Omental fat pad (tissue), 4 donors: ENCODE data around the gene CDK14. TPM values are rescaled to one million over a fixed set of nuclear protein-coding genes. Genes with fewer than 3 reads are reported as not detected.

Experiments
- ATAC-seq: fragments of 150-250 bp; one replicate; pipeline ENCODE4 v1.9.1; 2016; ENCODE audit warnings: mild to moderate bottlenecking, moderate library complexity; ENCODE audit not compliant: low FRiP score
- DNase-seq: peaks from one replicate; pipeline ENCODE4 v3.0.0-alpha.2; 2019; ENCODE audit warnings: low spot score
- total RNA-seq, 4 donors: library from RNA; depleted of rRNA; stranded (reverse); fragments of >200 nt; gene quantifications; one replicate each; pipeline ENCODE4 v1.1.0, GENCODE V29; 2016
- TF ChIP-seq, protein P1 (sequence below), 3 donors: fragments of 450-650 bp; IDR thresholded peaks; one replicate each; pipeline ENCODE4 v1.5.1; 2016 to 2017; ENCODE audit warnings: antibody characterized with exemption in 3 of 3, mild to moderate bottlenecking in 3 of 3, moderate library complexity in 2 of 3

The CDK14 gene
- total RNA-seq, 4 donors from 2014 or later: 25.2 to 40.3 (median 30.8) TPM

DNA sequence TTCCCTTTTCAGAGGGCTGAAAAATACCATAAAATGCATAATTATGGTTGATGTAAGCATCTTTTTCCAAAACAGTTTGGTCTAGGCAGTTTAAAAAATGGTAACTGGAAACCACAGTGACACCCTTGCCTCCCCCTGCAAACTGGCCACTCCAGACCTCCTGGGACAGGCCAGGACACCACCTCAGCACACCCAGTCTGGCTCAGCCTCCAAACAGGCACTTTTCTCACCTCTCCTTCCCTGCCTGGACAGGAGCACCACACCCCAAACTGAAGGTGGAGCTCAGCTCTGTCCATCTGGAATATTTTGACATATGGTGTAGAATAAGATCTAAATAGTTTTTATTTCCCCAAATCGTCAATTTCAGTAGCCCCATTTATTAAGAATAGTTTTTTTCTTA, 78.5 kb downstream of the CDK14 start:
- no peak for DNase-seq
- no peak for ATAC-seq
- TF ChIP-seq, protein P1, sequence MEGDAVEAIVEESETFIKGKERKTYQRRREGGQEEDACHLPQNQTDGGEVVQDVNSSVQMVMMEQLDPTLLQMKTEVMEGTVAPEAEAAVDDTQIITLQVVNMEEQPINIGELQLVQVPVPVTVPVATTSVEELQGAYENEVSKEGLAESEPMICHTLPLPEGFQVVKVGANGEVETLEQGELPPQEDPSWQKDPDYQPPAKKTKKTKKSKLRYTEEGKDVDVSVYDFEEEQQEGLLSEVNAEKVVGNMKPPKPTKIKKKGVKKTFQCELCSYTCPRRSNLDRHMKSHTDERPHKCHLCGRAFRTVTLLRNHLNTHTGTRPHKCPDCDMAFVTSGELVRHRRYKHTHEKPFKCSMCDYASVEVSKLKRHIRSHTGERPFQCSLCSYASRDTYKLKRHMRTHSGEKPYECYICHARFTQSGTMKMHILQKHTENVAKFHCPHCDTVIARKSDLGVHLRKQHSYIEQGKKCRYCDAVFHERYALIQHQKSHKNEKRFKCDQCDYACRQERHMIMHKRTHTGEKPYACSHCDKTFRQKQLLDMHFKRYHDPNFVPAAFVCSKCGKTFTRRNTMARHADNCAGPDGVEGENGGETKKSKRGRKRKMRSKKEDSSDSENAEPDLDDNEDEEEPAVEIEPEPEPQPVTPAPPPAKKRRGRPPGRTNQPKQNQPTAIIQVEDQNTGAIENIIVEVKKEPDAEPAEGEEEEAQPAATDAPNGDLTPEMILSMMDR (IDR thresholded peaks at IDR 0.05): no peak

DNA sequence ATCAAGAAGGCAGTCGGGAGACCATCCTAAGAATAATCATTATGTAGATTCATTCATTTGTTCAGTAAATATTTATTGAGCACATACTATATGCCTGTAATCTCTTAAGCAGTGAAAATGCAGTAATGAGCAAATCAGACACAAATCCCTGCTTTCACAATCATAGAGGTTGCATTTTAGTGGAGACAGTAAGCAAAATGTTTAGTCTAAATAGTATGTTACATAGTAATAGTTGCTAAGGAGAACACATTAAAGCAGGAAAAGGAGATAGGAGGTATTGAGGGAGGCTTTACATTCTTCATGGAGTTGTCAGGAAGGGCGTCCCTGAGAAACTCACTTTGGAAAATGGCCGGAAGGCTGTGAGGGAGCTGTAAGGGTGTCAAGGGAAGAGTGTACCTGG, 79.9 kb downstream of the CDK14 start:
- no peak for DNase-seq
- TF ChIP-seq, protein P1 (IDR thresholded peaks at IDR 0.05): no peak
- no peak for ATAC-seq

DNA sequence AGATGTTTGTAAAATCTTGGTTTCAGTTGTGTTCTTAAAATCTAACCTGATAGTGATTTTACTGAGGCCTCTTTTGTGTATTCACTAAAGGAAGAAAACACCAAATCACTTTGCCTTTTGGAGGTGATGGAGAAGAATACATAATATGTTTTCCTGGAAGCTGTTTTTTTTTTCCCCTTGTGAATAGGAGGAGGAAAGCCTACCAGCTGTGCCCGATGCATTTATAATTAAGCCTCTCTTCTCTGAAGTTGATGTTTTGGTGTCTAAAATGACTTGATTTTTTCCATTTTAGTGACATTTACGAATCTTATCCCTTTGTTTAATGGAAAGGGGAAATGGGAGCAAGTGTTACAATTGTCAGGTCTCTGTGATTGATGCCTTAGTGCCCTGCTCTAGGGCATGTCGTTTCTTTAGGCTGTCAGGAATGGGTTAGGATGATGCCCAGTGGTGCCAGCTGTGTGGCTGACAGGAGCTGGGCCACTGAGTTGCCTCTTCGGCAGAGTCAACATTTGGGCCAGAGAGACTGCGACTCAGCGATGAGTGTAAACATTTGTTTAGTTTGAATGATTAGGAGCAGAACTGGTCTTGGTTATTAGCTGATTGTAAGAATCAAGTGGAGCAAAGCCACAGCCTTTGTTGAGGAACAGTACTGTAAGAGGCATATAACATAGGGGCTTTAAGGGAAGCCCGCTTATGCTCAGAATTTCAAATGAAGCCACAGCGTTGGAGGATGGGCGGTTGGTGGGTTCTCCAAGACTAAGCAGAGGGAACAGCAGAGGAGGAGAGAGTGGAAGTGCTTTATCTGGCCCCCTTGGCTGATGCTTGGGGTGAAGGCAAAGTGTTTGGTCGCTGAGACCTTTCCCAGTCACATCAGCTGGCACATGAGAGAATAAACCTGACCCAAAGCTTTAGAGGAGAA, 81.6 kb downstream of the CDK14 start:
- no peak for DNase-seq
- TF ChIP-seq, protein P1 (IDR thresholded peaks at IDR 0.05): no peak
- ATAC-seq: no peak

DNA sequence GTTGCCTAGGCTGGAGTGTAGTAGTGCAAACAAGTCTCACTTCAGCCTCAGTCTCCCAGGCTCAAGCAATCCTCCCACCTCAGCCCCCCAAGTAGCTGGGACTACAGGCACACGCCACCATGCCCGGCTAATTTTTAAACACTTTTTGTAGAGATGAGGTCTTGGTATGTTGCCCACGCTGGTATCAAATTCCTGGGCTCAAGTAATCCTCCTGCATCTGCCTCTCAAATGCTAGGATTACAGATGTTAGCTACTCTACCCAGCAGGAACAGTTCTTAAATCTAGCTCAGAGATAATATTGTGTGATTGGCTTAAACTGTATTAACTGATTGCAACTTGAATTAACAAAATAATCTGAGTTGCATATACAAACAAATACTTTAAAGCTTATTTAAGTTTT, 82.9 kb downstream of the CDK14 start:
- DNase-seq (no peak), ATAC-seq (no peak)
- TF ChIP-seq, protein P1 (IDR thresholded peaks at IDR 0.05): no peak

DNA sequence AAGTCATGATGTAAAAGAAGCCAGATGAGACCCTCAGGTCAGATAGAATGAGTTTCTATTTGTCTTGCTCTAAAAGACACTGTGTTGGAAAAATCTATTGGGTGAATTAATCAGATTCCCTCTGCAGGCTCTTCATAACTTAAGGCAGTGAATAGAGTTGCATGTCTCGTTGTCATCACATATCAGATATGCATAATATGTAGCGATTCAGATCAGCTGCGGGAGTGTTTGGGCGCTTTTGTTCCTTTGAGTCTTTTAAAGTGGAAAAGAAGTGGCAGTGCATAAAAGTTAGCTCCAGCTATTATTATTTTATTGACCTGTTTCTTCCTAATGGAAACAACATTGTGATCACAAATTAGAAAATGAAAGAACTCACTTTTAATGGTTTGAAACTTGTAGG, 84.4 kb downstream of the CDK14 start:
- ATAC-seq: no peak
- TF ChIP-seq, protein P1 (IDR thresholded peaks at IDR 0.05): no peak

DNA sequence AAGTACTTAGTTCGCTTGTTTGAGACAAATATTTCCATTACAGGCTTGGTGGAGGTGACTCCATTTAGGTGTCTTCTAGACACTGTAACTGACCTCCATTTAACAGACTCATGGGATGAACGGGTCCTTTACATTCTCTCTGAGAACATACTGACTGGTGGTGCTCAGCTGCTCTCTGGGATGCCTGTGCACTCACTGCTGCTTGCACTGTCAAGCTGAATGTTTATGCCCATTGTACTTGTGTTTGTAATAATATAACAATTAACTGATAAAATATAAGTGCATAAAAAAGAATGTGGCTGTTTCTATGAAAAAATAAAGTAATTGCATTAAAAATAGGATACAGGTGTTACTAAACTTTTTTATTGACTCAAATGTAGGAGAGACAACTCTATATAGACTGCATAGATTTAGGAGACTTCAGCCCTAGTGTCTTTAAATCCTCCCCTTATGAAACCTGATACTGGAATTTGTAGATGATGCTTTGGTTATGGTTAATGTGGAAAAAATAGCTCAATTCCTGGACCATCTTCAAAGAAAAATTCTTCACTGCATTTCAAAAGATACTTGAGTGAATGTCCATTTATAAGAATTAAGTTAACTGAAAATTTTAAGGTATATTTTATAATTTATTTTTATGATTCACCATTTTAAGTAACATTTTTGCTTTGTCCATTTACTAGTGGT, 85.4 kb downstream of the CDK14 start:
- ATAC-seq: no peak
- no peak for DNase-seq
- TF ChIP-seq, protein P1 (IDR thresholded peaks at IDR 0.05): no peak

More for the DNA sequence above, 84.4 kb downstream of the CDK14 start:
- DNase-seq: no peak
